LNCaP clone FGC (cell line): ENCODE measurements around the gene MDFIC.

Experiments
- DNase-seq: peaks from one replicate; pipeline ENCODE4 v3.0.0-alpha.2; 2011; ENCODE audit warnings: low read depth
- H3K4me3 ChIP-seq: 2 replicates; pipeline ENCODE4 v1.5.1; 2011; ENCODE audit warnings: mild to moderate bottlenecking, low read depth, low read length, control low read depth
- CTCF ChIP-seq: IDR thresholded peaks from 2 replicates; pipeline ENCODE4 v1.5.1; 2012; ENCODE audit warnings: mild to moderate bottlenecking; ENCODE audit not compliant: control insufficient read depth, insufficient read depth; ENCODE audit errors: extremely low read depth

The MDFIC gene

DNA sequence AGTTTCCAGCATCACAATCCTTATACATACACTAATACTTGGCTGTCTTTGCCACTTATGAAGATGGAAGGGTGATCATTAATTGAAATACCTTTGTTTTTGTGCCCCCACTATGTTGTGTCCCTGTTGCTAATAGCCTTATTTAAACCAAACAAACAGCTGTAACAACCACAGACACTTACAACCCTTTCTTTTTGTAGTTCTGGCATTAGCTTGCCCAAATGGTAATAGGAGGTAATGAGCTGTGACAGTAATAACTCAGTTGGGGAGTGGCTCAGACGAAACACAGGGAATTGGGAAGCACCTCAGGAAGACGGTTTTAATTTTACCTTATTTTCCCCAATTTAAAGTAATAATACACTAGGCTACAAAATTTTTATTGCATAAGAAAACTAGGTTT, 83.4 kb downstream of the MDFIC start:
- no peak overlapping the region for H3K4me3 ChIP-seq
- DNase-seq: no peak
- TF ChIP-seq CTCF: no peak

- no peak for TF ChIP-seq CTCF
- no peak overlapping the region for H3K4me3 ChIP-seq
- DNase-seq: no peak
Measured at GRCh38 chr7:115005953-115006352, 84.1 kb downstream of the MDFIC start.

GRCh38 chr7:115007751-115008150, 85.9 kb downstream of the MDFIC start:
- no peak for DNase-seq
- no peak overlapping the region for H3K4me3 ChIP-seq
- no peak for TF ChIP-seq CTCF

DNA sequence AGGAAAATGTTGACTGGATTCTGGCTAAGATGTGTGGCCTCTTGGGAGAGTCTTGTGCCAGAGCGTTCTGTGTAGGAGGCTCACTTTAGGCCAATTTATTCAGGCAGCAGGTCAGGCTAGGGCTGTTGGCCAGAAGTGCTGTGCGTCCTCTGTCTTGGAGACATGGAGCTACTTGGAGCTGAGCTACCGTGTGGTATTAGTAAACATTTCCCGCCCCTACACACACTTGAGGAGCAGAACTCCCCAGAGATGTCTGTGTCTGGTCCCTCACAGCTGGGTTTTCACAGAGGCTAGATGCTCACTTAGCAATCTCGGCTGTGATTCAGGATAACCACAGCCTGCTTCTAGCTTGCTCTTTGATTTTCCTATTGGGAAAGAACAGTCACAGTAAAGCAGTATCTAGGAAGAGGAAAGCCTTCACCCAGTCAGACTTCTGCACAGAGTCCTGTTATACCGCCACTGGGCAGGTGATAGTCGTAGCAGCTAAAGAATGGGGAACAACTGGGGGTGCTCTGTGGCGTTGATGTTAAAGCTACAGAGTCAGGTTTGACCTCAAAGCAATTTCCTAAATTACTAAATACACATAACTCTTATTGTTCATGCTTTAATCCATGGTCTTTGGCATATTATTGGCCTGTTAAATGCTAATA, 86.7 kb downstream of the MDFIC start:
- H3K4me3 ChIP-seq: no peak overlapping the region
- TF ChIP-seq CTCF: no peak
- no peak for DNase-seq

- no peak for TF ChIP-seq CTCF
- DNase-seq: no peak
- H3K4me3 ChIP-seq: no peak overlapping the region
Measured at GRCh38 chr7:115009139-115009538, 87.2 kb downstream of the MDFIC start.

DNA sequence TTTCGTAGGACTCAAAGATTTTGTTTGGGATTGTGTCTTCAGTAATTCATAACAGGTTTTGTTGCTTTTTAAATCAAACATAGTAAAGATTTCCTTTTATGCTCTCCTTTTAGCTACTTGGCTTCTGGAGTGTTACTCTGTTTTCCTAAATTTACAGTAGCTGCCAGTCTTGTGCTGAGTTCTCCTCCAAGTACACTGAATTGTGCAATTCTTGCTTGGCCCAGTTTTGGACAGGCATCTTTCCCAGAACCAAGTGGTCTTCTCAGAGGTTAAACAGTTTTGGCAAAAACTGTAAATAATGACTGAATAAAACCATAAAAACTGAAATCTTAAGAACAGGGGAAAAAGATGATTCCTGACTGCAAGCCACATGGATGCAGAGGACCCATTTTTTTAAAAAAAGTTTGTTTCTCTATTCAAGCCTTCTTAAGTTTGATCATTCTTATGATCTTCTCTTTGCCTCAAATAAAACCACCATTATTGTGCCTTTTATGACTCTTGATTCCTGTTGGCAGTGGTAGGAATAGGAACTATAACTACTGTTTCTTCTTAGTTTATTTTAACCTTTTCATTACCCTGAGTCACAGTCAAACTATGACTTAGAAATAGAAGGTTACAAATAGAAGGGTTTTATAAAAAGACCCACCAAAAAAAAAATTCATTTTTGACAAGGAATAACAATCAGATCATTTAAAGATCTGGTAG, 88.0 kb downstream of the MDFIC start:
- no peak for DNase-seq
- H3K4me3 ChIP-seq: no peak overlapping the region
- no peak for TF ChIP-seq CTCF

GRCh38 chr7:115010441-115010820, 88.5 kb downstream of the MDFIC start:
- DNase-seq: no peak
- TF ChIP-seq CTCF: no peak
- H3K4me3 ChIP-seq: no peak overlapping the region
